Measurements from ENCODE around the gene COA8. TPM values are rescaled to one million over a fixed set of nuclear protein-coding genes. Genes with fewer than 3 reads are reported as not detected.

COA8 gene
- total and polyA plus RNA-seq, 2 of the 4 experiments (the other 2 are of a cell fraction) = 12.2 to 21.1 TPM

- Histone ChIP-seq H3K4me1 (ENCODE audit: control insufficient read depth, insufficient read depth, low read length) (peaks cover 9% of the 10 kb centered on the region), H2BK120ac (ENCODE audit: low read depth, low read length) (no peak overlapping the region), H3K56ac (ENCODE audit: extremely low read depth, insufficient read depth, low read length) (no peak overlapping the region), H3K4me2 (ENCODE audit: low read depth, low read length) (no peak overlapping the region), H4K8ac (ENCODE audit: low read depth in 2 of 2, low read length in 2 of 2) (no peak overlapping the region), H3K9ac (ENCODE audit: low read depth, low read length) (no peak overlapping the region), H3K36me3 (ENCODE audit: control insufficient read depth, insufficient read depth, low read length) (peaks cover 11% of the 10 kb centered on the region; the same call in 1 of the 2 replicates), H2AK5ac (ENCODE audit: low read depth, low read length) (no peak overlapping the region), H3K9me3 (ENCODE audit: control insufficient read depth, insufficient read depth, low read length) (no peaks in the 10 kb centered on the region), H3K14ac (replicated peaks; ENCODE audit: low read depth, low read length) (no peak overlapping the region), H2AFZ (replicated peaks; ENCODE audit: low read length, poor library complexity) (no peak overlapping the region), H3K18ac (ENCODE audit: low read depth, low read length) (no peak overlapping the region), H3K4me3 (ENCODE audit: insufficient read depth, low read depth, low read length) (no peak overlapping the region), H2BK20ac (ENCODE audit: low read depth, low read length) (no peak overlapping the region), H2BK5ac (ENCODE audit: low read depth, low read length, poor library complexity, severe bottlenecking) (no peak overlapping the region), H3K4ac (ENCODE audit: low read depth, low read length) (no peak overlapping the region), H2AK9ac (replicated peaks; ENCODE audit: low read depth, low read length, poor library complexity) (no peak overlapping the region), H3K23ac (ENCODE audit: low read depth, low read length) (no peak overlapping the region), H3K79me1 (ENCODE audit: low read depth in 1 of 2, low read length in 2 of 2) (peaks cover 0 to 15% of the 10 kb centered on the region in 2 experiments; a peak in 2 of 4 replicates), H2BK15ac (ENCODE audit: low read depth, low read length) (no peak overlapping the region), H3K27ac (ENCODE audit: insufficient read depth, low read length) (no peak overlapping the region), H4K20me1 (ENCODE audit: insufficient read depth, low read length) (peaks cover 11% of the 10 kb centered on the region; the same call in 1 of the 2 replicates), H4K5ac (ENCODE audit: low read depth, low read length) (no peak overlapping the region), H4K91ac (ENCODE audit: insufficient read depth, low read depth, low read length) (no peak overlapping the region), H3K9me1 (ENCODE audit: insufficient read depth, low read length) (no peaks in the 10 kb centered on the region), H3K27me3 (ENCODE audit: control insufficient read depth, insufficient read depth, low read length) (no peaks in the 10 kb centered on the region)
- no peak for DNase-seq
- ChIA-PET POLR2A (ENCODE audit: unreplicated experiment) (no interaction called here), CTCF (no interaction called here)
- in situ Hi-C loops (cut with MboI; ENCODE audit: low sequenced_read_pairs) = no loop called here
- no peak for ATAC-seq (ENCODE audit: low read depth)
- intact Hi-C loops (cut with micrococcal nuclease) = no loop called here
- BruUV-seq (replicated peaks) = no TSS peak
- 84% methylated on average over 9 of the region's 11 CpGs; no CpG with 5 or more reads in 1 of the 2 experiments for WGBS, 2 experiments (ENCODE audit: extremely low coverage in 2 of 2, insufficient read length in 1 of 2)
- no peak for TF ChIP-seq RAD21 (IDR thresholded peaks at IDR 0.05; ENCODE audit: low read length)
- dilution Hi-C loops (cut with HindIII; ENCODE audit: low sequenced_read_pairs, unreplicated experiment) = no loop called here
Measured at GRCh38 chr14:103535891-103536565, 26.7 kb upstream of the COA8 start.
